Karpas-422 (cell line): ENCODE results near the gene COL11A2. TPM values are rescaled to one million over a fixed set of nuclear protein-coding genes. Genes with fewer than 3 reads are reported as not detected.

ENCODE experiments used
- DNase-seq: peaks from one replicate; pipeline ENCODE4 v3.0.0-alpha.2; 2015
- H2AFZ ChIP-seq: fragments of 200-600 bp; sonication (generic); 2 replicates; pipeline ENCODE4 v1.6.1; 2014; ENCODE audit warnings: antibody characterized with exemption, low read length, mixed read lengths
- H3K27ac ChIP-seq: fragments of 200-600 bp; sonication (generic); 2 replicates; pipeline ENCODE4 v1.5.1; 2014; ENCODE audit warnings: mild to moderate bottlenecking, low read length, moderate library complexity
- H3K27me3 ChIP-seq: fragments of 200-600 bp; sonication (generic); 2 replicates; pipeline ENCODE4 v1.6.1; 2014; ENCODE audit warnings: low read length, mixed read lengths
- H3K36me3 ChIP-seq: fragments of 200-600 bp; sonication (generic); 2 replicates; pipeline ENCODE4 v1.6.1; 2014; ENCODE audit warnings: low read length, mixed read lengths; ENCODE audit not compliant: insufficient read depth
- H3K4me1 ChIP-seq: fragments of 200-600 bp; sonication (generic); 2 replicates; pipeline ENCODE4 v1.6.1; 2014; ENCODE audit warnings: mild to moderate bottlenecking, low read length, mixed read lengths
- H3K4me2 ChIP-seq: fragments of 200-600 bp; sonication (generic); 2 replicates; pipeline ENCODE4 v1.6.1; 2014; ENCODE audit warnings: low read length, low read depth, mild to moderate bottlenecking; ENCODE audit not compliant: poor library complexity, severe bottlenecking
- H3K4me3 ChIP-seq: fragments of 200-600 bp; sonication (generic); 2 replicates; pipeline ENCODE4 v1.5.1; 2014; ENCODE audit warnings: mild to moderate bottlenecking, antibody characterized with exemption, low read length, mixed read lengths
- H3K79me2 ChIP-seq: fragments of 200-600 bp; sonication (generic); 2 replicates; pipeline ENCODE4 v1.6.1; 2014; ENCODE audit warnings: mild to moderate bottlenecking, low read length, mixed read lengths
- H3K9ac ChIP-seq: fragments of 200-600 bp; sonication (generic); 2 replicates; pipeline ENCODE4 v1.6.0; 2014; ENCODE audit warnings: low read length
- H3K9me2 ChIP-seq: fragments of 200-600 bp; sonication (generic), shearing (Covaris generic); replicated peaks from 2 replicates; pipeline ENCODE4 v1.6.0; 2014; ENCODE audit warnings: mild to moderate bottlenecking, low read length, moderate library complexity; ENCODE audit not compliant: insufficient read depth
- H3K9me3 ChIP-seq: fragments of 300-700, 200-600 bp; sonication (generic); 2 replicates; pipeline ENCODE4 v1.6.1; 2014; ENCODE audit warnings: low read length, mixed read lengths
- H4K20me1 ChIP-seq: fragments of 200-600 bp; sonication (generic); 2 replicates; pipeline ENCODE4 v1.6.1; 2014; ENCODE audit warnings: mild to moderate bottlenecking, antibody characterized with exemption, low read length, low read depth; ENCODE audit not compliant: insufficient read depth
- total RNA-seq: library from RNA; depleted of rRNA; stranded (reverse); fragments of >200 nt; shearing (Covaris generic); gene quantifications from 2 replicates; pipeline ENCODE4 v1.2.3, GENCODE V29; 2014; ENCODE audit warnings: low replicate concordance

The COL11A2 gene
- total RNA-seq, 1 experiment from 2014 or later = 0.41 TPM

- peaks cover 17% of the 10 kb centered on the region for H3K4me1 ChIP-seq
- no peak overlapping the region for H3K27ac ChIP-seq
- H3K4me3 ChIP-seq = no peak overlapping the region
- H2AFZ ChIP-seq = no peak overlapping the region
- no peaks in the 10 kb centered on the region for H3K27me3 ChIP-seq
- no peaks in the 10 kb centered on the region for H3K9me2 ChIP-seq
- H4K20me1 ChIP-seq = no peaks in the 10 kb centered on the region
- no peaks in the 10 kb centered on the region for H3K36me3 ChIP-seq
- no peak overlapping the region for H3K9ac ChIP-seq
- H3K79me2 ChIP-seq = no peaks in the 10 kb centered on the region
- H3K9me3 ChIP-seq = no peaks in the 10 kb centered on the region
- H3K4me2 ChIP-seq = no peak overlapping the region
- no peak for DNase-seq
Observed at GRCh38 chr6:33164665-33165373, 27.4 kb downstream of the COL11A2 start.

GRCh38 chr6:33164176-33164575 lies 28.1 kb downstream of the COL11A2 start:
- DNase-seq = no peak
- Histone ChIP-seq H3K27me3 (no peaks in the 10 kb centered on the region), H4K20me1 (no peaks in the 10 kb centered on the region), H2AFZ (no peak overlapping the region), H3K9me2 (no peaks in the 10 kb centered on the region), H3K4me2 (no peak overlapping the region), H3K36me3 (no peaks in the 10 kb centered on the region), H3K9me3 (no peaks in the 10 kb centered on the region), H3K4me3 (no peak overlapping the region), H3K27ac (no peak overlapping the region), H3K9ac (no peak overlapping the region), H3K4me1 (peaks cover 13% of the 10 kb centered on the region), H3K79me2 (no peaks in the 10 kb centered on the region)

- H3K36me3 ChIP-seq = no peaks in the 10 kb centered on the region
- DNase-seq = no peak
- H3K79me2 ChIP-seq = no peaks in the 10 kb centered on the region
- H3K4me3 ChIP-seq = no peak overlapping the region
- peaks cover 13% of the 10 kb centered on the region for H3K4me1 ChIP-seq
- H3K9me2 ChIP-seq = no peaks in the 10 kb centered on the region
- no peaks in the 10 kb centered on the region for H3K27me3 ChIP-seq
- H3K4me2 ChIP-seq = no peak overlapping the region
- no peaks in the 10 kb centered on the region for H3K9me3 ChIP-seq
- no peak overlapping the region for H2AFZ ChIP-seq
- H3K27ac ChIP-seq = no peak overlapping the region
- no peaks in the 10 kb centered on the region for H4K20me1 ChIP-seq
- H3K9ac ChIP-seq = no peak overlapping the region
Observed at GRCh38 chr6:33163540-33163939, 28.7 kb downstream of the COL11A2 start.

GRCh38 chr6:33161354-33162331 lies 30.6 kb downstream of the COL11A2 start:
- Histone ChIP-seq H4K20me1 (no peaks in the 10 kb centered on the region), H3K79me2 (no peaks in the 10 kb centered on the region), H3K27me3 (no peaks in the 10 kb centered on the region), H3K4me3 (peak overlapping the region; percentile 58), H3K36me3 (no peaks in the 10 kb centered on the region), H3K4me2 (peak overlapping the region; percentile 71), H3K27ac (no peak overlapping the region), H3K9me2 (no peaks in the 10 kb centered on the region), H3K9me3 (no peaks in the 10 kb centered on the region), H3K4me1 (peaks cover 13% of the 10 kb centered on the region), H2AFZ (peak overlapping the region; percentile 97; the same call in 1 of the 2 replicates), H3K9ac (peak overlapping the region; percentile 69)
- DNase-seq = peak; percentile 90

GRCh38 chr6:33160728-33161344 lies 31.4 kb downstream of the COL11A2 start:
- H3K9ac ChIP-seq = no peak overlapping the region
- H3K27ac ChIP-seq = no peak overlapping the region
- H3K79me2 ChIP-seq = no peaks in the 10 kb centered on the region
- H3K4me3 ChIP-seq = no peak overlapping the region
- H3K36me3 ChIP-seq = no peaks in the 10 kb centered on the region
- peak overlapping the region; percentile 71 for H3K4me2 ChIP-seq
- peak; percentile 62 for DNase-seq
- no peaks in the 10 kb centered on the region for H4K20me1 ChIP-seq
- H2AFZ ChIP-seq = no peak overlapping the region
- H3K4me1 ChIP-seq = peaks cover 13% of the 10 kb centered on the region
- no peaks in the 10 kb centered on the region for H3K9me3 ChIP-seq
- H3K9me2 ChIP-seq = no peaks in the 10 kb centered on the region
- H3K27me3 ChIP-seq = no peaks in the 10 kb centered on the region

GRCh38 chr6:33160096-33160495 lies 32.2 kb downstream of the COL11A2 start:
- Histone ChIP-seq H3K27me3 (no peaks in the 10 kb centered on the region), H3K9me2 (no peaks in the 10 kb centered on the region), H3K4me1 (peaks cover 13% of the 10 kb centered on the region), H3K36me3 (no peaks in the 10 kb centered on the region), H3K9ac (no peak overlapping the region), H2AFZ (no peak overlapping the region), H3K9me3 (no peaks in the 10 kb centered on the region), H3K79me2 (no peaks in the 10 kb centered on the region), H4K20me1 (no peaks in the 10 kb centered on the region), H3K27ac (no peak overlapping the region), H3K4me3 (no peak overlapping the region), H3K4me2 (no peak overlapping the region)
- no peak for DNase-seq

- Histone ChIP-seq H3K4me2 (no peak overlapping the region), H3K9me3 (no peaks in the 10 kb centered on the region), H4K20me1 (no peaks in the 10 kb centered on the region), H2AFZ (no peak overlapping the region), H3K4me3 (no peak overlapping the region), H3K27me3 (no peaks in the 10 kb centered on the region), H3K36me3 (no peaks in the 10 kb centered on the region), H3K4me1 (peaks cover 7% of the 10 kb centered on the region), H3K9me2 (no peaks in the 10 kb centered on the region), H3K79me2 (no peaks in the 10 kb centered on the region), H3K27ac (no peak overlapping the region), H3K9ac (no peak overlapping the region)
- no peak for DNase-seq
Observed at GRCh38 chr6:33156964-33157363, 35.3 kb downstream of the COL11A2 start.

GRCh38 chr6:33156561-33156960 lies 35.7 kb downstream of the COL11A2 start:
- no peaks in the 10 kb centered on the region for H3K9me2 ChIP-seq
- H3K36me3 ChIP-seq = no peaks in the 10 kb centered on the region
- no peaks in the 10 kb centered on the region for H3K79me2 ChIP-seq
- H3K27ac ChIP-seq = no peak overlapping the region
- H3K4me2 ChIP-seq = no peak overlapping the region
- H2AFZ ChIP-seq = no peak overlapping the region
- no peak overlapping the region for H3K4me3 ChIP-seq
- H3K27me3 ChIP-seq = no peaks in the 10 kb centered on the region
- no peak overlapping the region for H3K9ac ChIP-seq
- H4K20me1 ChIP-seq = no peaks in the 10 kb centered on the region
- H3K4me1 ChIP-seq = peaks cover 3% of the 10 kb centered on the region
- DNase-seq = no peak
- H3K9me3 ChIP-seq = peaks cover under 1% of the 10 kb centered on the region
